Liver (tissue), 9 donors: Measurements from ENCODE around the gene PP2D1. TPM values are rescaled to one million over a fixed set of nuclear protein-coding genes. Genes with fewer than 3 reads are reported as not detected.
A peak's percentile ranks its signal among the peaks of the same experiment; 100 is the strongest.

ENCODE experiments used
- DNase-seq: peaks from one replicate; pipeline ENCODE4 v3.0.0-alpha.2; 2017; ENCODE audit warnings: low spot score
- H3K27ac ChIP-seq, 2 donors: one replicate each; pipeline ENCODE4 v1.7.0; 2013; ENCODE audit warnings: inconsistent platforms in 2 of 2, low read length in 2 of 2, control low read depth in 1 of 2, low read depth in 1 of 2, mild to moderate bottlenecking in 1 of 2
- H3K27me3 ChIP-seq, 4 donors: one replicate each; pipeline versions ENCODE4 v1.6.1 to v1.7.0; 2013; ENCODE audit warnings: low read length in 3 of 4, inconsistent platforms in 1 of 4, mild to moderate bottlenecking in 1 of 4, moderate library complexity in 1 of 4; ENCODE audit not compliant: control insufficient read depth in 4 of 4, insufficient read depth in 4 of 4
- H3K36me3 ChIP-seq, 4 donors: one replicate each; pipeline versions ENCODE4 v1.6.1 to v1.7.0; 2013; ENCODE audit warnings: low read length in 3 of 4, mild to moderate bottlenecking in 3 of 4, low read depth in 1 of 4, moderate library complexity in 1 of 4; ENCODE audit not compliant: control insufficient read depth in 4 of 4, insufficient read depth in 3 of 4
- H3K4me1 ChIP-seq, 4 donors: one replicate each; pipeline versions ENCODE4 v1.6.1 to v1.7.0; 2013; ENCODE audit warnings: low read length in 3 of 4, mild to moderate bottlenecking in 3 of 4, moderate library complexity in 1 of 4; ENCODE audit not compliant: control insufficient read depth in 4 of 4, insufficient read depth in 4 of 4
- H3K4me3 ChIP-seq, 3 donors: one replicate each; pipeline versions ENCODE4 v1.6.1 to v1.7.0; 2013; ENCODE audit warnings: low read length in 3 of 3, control low read depth in 1 of 3, low read depth in 1 of 3, mild to moderate bottlenecking in 1 of 3
- H3K9ac ChIP-seq, 2 donors: one replicate each; pipeline ENCODE4 v1.7.0; 2013; ENCODE audit warnings: low read length in 2 of 2, mild to moderate bottlenecking in 2 of 2, moderate library complexity in 2 of 2, control low read depth in 1 of 2, low read depth in 1 of 2
- H3K9me3 ChIP-seq, 4 donors: one replicate each; pipeline versions ENCODE4 v1.6.1 to v1.7.0; 2013; ENCODE audit warnings: low read length in 3 of 4; ENCODE audit not compliant: control insufficient read depth in 4 of 4
- EGR1 ChIP-seq, 2 donors: IDR thresholded peaks; 2 replicates each; pipeline ENCODE4 v1.6.1; 2016 to 2018; ENCODE audit warnings: antibody characterized with exemption in 2 of 2, low read depth in 2 of 2
- FOXA1 ChIP-seq: IDR thresholded peaks from 2 replicates; pipeline ENCODE4 v1.6.1; 2016; ENCODE audit warnings: antibody characterized with exemption
- FOXA2 ChIP-seq: IDR thresholded peaks from 2 replicates; pipeline ENCODE4 v1.6.1; 2016; ENCODE audit warnings: antibody characterized with exemption
- GABPA ChIP-seq, 2 donors: IDR thresholded peaks in 1 of 2; conservative IDR thresholded peaks in 1 of 2; 2 replicates each; pipeline ENCODE4 v1.6.1; 2016; ENCODE audit warnings: antibody characterized with exemption in 2 of 2, mild to moderate bottlenecking in 1 of 2, moderate library complexity in 1 of 2
- HNF4A ChIP-seq, 2 donors: conservative IDR thresholded peaks; 2 replicates each; pipeline ENCODE4 v1.6.1; 2016; ENCODE audit warnings: antibody characterized with exemption in 2 of 2, mild to moderate bottlenecking in 2 of 2
- HNF4G ChIP-seq: IDR thresholded peaks from 2 replicates; pipeline ENCODE4 v1.6.1; 2016; ENCODE audit warnings: antibody characterized with exemption
- JUND ChIP-seq, 2 donors: IDR thresholded peaks; 2 replicates each; pipeline ENCODE4 v1.6.1; 2016; ENCODE audit warnings: antibody characterized with exemption in 2 of 2
- RAD21 ChIP-seq, 2 donors: IDR thresholded peaks; 2 replicates each; pipeline ENCODE4 v1.6.1; 2016; ENCODE audit warnings: antibody characterized with exemption in 2 of 2, mild to moderate bottlenecking in 2 of 2
- RXRA ChIP-seq, 2 donors: IDR thresholded peaks; 2 replicates each; pipeline ENCODE4 v1.6.1; 2017 to 2018; ENCODE audit warnings: antibody characterized with exemption in 2 of 2, mild to moderate bottlenecking in 1 of 2
- TAF1 ChIP-seq: conservative IDR thresholded peaks from 2 replicates; pipeline ENCODE4 v1.6.1; 2016; ENCODE audit warnings: antibody characterized with exemption, mild to moderate bottlenecking
- YY1 ChIP-seq: IDR thresholded peaks from 2 replicates; pipeline ENCODE4 v1.6.1; 2016; ENCODE audit warnings: antibody characterized with exemption, mild to moderate bottlenecking
- WGBS: extraction: QIAGEN DNeasy Blood & Tissue Kit; methylation state at CpG from one replicate; pipeline ENCODE4 v1.1.7; 2013; 5-methylcytosine and 5-hydroxymethylcytosine counted together
- polyA plus RNA-seq, 2 donors: library from polyadenylated mRNA; stranded (reverse) in 1 of 2; unstranded in 1 of 2; fragments of 200-250 nt in 1 of 2; fragments of >200 nt in 1 of 2; fragmentation: Nextera tagmentation in 1 of 2; extraction: Ambion mirVana in 1 of 2; gene quantifications; one replicate each; pipeline versions ENCODE4 v1.2.1 to v1.2.3, GENCODE V29; 2013 to 2015
- total RNA-seq, 2 donors: library from RNA; depleted of rRNA; stranded (reverse); fragments of >200 nt; gene quantifications; one replicate each; pipeline ENCODE4 v1.2.3, GENCODE V29; 2014
- TF ChIP-seq, protein P1 (sequence below): IDR thresholded peaks from 2 replicates; pipeline ENCODE4 v1.6.1; 2016; ENCODE audit warnings: antibody characterized with exemption
- TF ChIP-seq, protein P2 (sequence below): IDR thresholded peaks from 2 replicates; pipeline ENCODE4 v1.6.1; 2016; ENCODE audit warnings: antibody characterized with exemption
- TF ChIP-seq, protein P3 (sequence below): IDR thresholded peaks from 2 replicates; pipeline ENCODE4 v1.6.1; 2016; ENCODE audit warnings: antibody characterized with exemption
- TF ChIP-seq, protein P4 (sequence below): fragments of 150-350 bp; IDR thresholded peaks from 2 replicates; pipeline ENCODE4 v1.5.1; 2017; ENCODE audit warnings: improper control_type of control experiment, low read depth, low read length; ENCODE audit not compliant: missing input control
- donor health status: healthy.
- donor health status: healthy.
- donor health status: healthy.
- donor health status: healthy.
- donor health status: healthy.

PP2D1 gene
- total and polyA plus RNA-seq, 4 donors, result 0.31 TPM; not detected in 3

- Histone ChIP-seq H3K4me1 (peaks cover 3 to 21% (median 14%) of the 10 kb centered on the region in 4 donors), H3K9ac (no peak overlapping the region), H3K27me3 (no peaks in the 10 kb centered on the region), H3K36me3 (peaks cover 2 to 24% (median 10%) of the 10 kb centered on the region in 4 donors), H3K9me3 (no peaks in the 10 kb centered on the region), H3K4me3 (no peak overlapping the region), H3K27ac (no peak overlapping the region)
- 93% methylated on average over 2 of the region's 2 CpGs for WGBS
- no peak for DNase-seq
- TF ChIP-seq, protein P1, sequence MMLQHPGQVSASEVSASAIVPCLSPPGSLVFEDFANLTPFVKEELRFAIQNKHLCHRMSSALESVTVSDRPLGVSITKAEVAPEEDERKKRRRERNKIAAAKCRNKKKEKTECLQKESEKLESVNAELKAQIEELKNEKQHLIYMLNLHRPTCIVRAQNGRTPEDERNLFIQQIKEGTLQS, result no peak
- TF ChIP-seq YY1 (no peak), JUND (IDR thresholded peaks at IDR 0.05) (no peak), FOXA1 (no peak)
Observed at GRCh38 chr3:19950316-19950715, 61.7 kb downstream of the PP2D1 start.

DNA sequence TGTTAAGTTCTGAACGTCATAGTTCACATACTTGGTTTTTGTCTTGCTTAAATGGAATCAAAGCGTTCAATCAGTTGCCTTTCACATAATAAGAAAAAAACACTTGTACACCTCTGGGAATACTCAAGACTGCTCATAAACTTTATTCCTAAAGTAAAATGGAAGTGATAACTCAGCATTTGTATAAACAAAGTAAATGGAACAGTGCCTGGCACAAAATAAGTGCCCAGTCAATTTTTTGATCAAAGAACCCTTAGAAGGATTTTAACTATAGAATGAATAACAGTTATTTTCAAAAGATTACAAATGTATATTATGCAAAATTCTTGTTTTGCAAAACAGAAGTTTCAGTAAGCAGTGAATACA lies 63.9 kb downstream of the PP2D1 start:
- Histone ChIP-seq H3K9ac (peak overlapping the region; percentile 88 to 97), H3K36me3 (peaks cover 0 to 14% (median 6%) of the 10 kb centered on the region in 4 donors), H3K4me1 (peaks cover 3 to 21% (median 15%) of the 10 kb centered on the region in 4 donors), H3K27ac (peak overlapping the region; percentile 99), H3K9me3 (no peaks in the 10 kb centered on the region), H3K4me3 (peak overlapping the region; percentile 90 to 100 (median 92)), H3K27me3 (no peaks in the 10 kb centered on the region)
- WGBS, result 3% methylated on average over 2 of the region's 2 CpGs
- DNase-seq, result no peak
- no peak for TF ChIP-seq EGR1 (IDR thresholded peaks at IDR 0.05; ENCODE audit: low read depth in 2 of 2)
- TF ChIP-seq HNF4A (conservative IDR thresholded peaks at IDR 0.05), result no peak

DNA sequence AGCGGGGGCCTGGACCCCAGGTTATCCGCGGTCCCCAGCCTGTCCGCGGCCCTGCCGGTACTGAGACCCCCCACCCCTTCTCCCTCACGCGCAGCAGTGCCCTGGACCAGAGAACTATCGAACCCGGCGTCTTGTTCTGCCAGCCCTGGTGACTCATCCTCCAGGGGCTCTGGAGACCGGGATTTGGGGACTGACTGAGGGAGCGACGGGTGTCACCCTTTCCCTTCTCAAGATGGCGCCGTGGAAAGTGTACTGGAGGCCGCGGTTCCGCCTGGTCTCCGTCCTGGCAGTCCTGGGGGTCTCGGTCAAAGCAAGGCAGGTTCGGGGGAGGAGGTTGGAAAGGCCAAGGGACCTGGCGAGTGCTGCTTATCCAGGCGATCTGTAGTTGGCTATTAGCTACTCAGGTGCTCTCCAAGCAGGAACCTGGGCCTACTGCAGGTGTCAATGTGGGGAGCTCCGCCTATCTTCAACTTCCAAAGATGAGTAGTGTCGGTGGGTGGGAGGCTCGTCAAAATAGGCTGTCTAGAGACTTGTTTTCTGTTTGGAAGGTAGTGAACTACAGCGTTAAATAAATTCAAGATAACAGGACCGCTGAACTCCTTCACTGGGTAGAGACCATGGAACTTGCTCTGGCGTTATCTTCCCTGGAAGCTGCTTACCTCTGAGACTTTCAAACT lies 64.4 kb downstream of the PP2D1 start:
- H3K9me3 ChIP-seq, result no peaks in the 10 kb centered on the region
- peak overlapping the region; percentile 99 for H3K27ac ChIP-seq
- under 1% methylated on average over 30 of the region's 30 CpGs for WGBS
- peak; percentile 76 for DNase-seq
- no peaks in the 10 kb centered on the region for H3K27me3 ChIP-seq
- H3K4me1 ChIP-seq, result peaks cover 3 to 20% (median 15%) of the 10 kb centered on the region in 4 donors
- peak overlapping the region; percentile 90 to 100 (median 92) for H3K4me3 ChIP-seq
- peak overlapping the region; percentile 88 to 97 for H3K9ac ChIP-seq
- H3K36me3 ChIP-seq, result peaks cover 0 to 14% (median 6%) of the 10 kb centered on the region in 4 donors
- TF ChIP-seq JUND (IDR thresholded peaks at IDR 0.05) (peak in 1 of 2 donors; percentile 64), YY1 (peak; percentile 96), FOXA2 (no peak), TAF1 (no peak)

- H3K4me1 ChIP-seq, result peaks cover 3 to 19% (median 15%) of the 10 kb centered on the region in 4 donors
- DNase-seq, result peak; percentile 94
- peak within 1 kb of the TSS; percentile 99 for H3K27ac ChIP-seq
- H3K27me3 ChIP-seq, result no peaks in the 10 kb centered on the region
- no peaks in the 10 kb centered on the region for H3K9me3 ChIP-seq
- under 1% methylated on average over 73 of the region's 73 CpGs for WGBS
- peak within 1 kb of the TSS; percentile 88 to 97 for H3K9ac ChIP-seq
- peaks cover 0 to 10% (median 4%) of the 10 kb centered on the region in 4 donors for H3K36me3 ChIP-seq
- peak within 1 kb of the TSS; percentile 90 to 100 (median 92) for H3K4me3 ChIP-seq
- TF ChIP-seq, protein P2, sequence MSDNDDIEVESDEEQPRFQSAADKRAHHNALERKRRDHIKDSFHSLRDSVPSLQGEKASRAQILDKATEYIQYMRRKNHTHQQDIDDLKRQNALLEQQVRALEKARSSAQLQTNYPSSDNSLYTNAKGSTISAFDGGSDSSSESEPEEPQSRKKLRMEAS, result peak; percentile 93
- TF ChIP-seq GABPA (IDR thresholded peaks at IDR 0.05 in 1 of 2, conservative IDR thresholded peaks at IDR 0.05 in 1 of 2) (peak; percentile 85 to 96), HNF4G (no peak), HNF4A (conservative IDR thresholded peaks at IDR 0.05) (peak in 1 of 2 donors; percentile 43), TAF1 (peak; percentile 46), RAD21 (IDR thresholded peaks at IDR 0.05) (peak in 1 of 2 donors; percentile 50), EGR1 (IDR thresholded peaks at IDR 0.05; ENCODE audit: low read depth in 2 of 2) (peak; percentile 78 to 80), RXRA (IDR thresholded peaks at IDR 0.05) (peak; percentile 52 to 57), FOXA2 (no peak)
- TF ChIP-seq, protein P3, sequence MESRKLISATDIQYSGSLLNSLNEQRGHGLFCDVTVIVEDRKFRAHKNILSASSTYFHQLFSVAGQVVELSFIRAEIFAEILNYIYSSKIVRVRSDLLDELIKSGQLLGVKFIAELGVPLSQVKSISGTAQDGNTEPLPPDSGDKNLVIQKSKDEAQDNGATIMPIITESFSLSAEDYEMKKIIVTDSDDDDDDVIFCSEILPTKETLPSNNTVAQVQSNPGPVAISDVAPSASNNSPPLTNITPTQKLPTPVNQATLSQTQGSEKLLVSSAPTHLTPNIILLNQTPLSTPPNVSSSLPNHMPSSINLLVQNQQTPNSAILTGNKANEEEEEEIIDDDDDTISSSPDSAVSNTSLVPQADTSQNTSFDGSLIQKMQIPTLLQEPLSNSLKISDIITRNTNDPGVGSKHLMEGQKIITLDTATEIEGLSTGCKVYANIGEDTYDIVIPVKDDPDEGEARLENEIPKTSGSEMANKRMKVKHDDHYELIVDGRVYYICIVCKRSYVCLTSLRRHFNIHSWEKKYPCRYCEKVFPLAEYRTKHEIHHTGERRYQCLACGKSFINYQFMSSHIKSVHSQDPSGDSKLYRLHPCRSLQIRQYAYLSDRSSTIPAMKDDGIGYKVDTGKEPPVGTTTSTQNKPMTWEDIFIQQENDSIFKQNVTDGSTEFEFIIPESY, result peak; percentile 47
- TF ChIP-seq, protein P4, sequence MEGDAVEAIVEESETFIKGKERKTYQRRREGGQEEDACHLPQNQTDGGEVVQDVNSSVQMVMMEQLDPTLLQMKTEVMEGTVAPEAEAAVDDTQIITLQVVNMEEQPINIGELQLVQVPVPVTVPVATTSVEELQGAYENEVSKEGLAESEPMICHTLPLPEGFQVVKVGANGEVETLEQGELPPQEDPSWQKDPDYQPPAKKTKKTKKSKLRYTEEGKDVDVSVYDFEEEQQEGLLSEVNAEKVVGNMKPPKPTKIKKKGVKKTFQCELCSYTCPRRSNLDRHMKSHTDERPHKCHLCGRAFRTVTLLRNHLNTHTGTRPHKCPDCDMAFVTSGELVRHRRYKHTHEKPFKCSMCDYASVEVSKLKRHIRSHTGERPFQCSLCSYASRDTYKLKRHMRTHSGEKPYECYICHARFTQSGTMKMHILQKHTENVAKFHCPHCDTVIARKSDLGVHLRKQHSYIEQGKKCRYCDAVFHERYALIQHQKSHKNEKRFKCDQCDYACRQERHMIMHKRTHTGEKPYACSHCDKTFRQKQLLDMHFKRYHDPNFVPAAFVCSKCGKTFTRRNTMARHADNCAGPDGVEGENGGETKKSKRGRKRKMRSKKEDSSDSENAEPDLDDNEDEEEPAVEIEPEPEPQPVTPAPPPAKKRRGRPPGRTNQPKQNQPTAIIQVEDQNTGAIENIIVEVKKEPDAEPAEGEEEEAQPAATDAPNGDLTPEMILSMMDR, result no peak
- TF ChIP-seq, protein P1, result no peak
Observed at GRCh38 chr3:19946832-19947548, 65.1 kb downstream of the PP2D1 start, which contains the start of gene RAB5A. TSS of gene RAB5A (plus strand) at chr3:19947097. CDS start at chr3:19950899, 3,802 bp downstream.
